ENCODE results near the gene GLG1. TPM values are rescaled to one million over a fixed set of nuclear protein-coding genes. Genes with fewer than 3 reads are reported as not detected.
A peak's percentile ranks its signal among the peaks of the same experiment; 100 is the strongest.
"Not testable (repeated sequence)": the region's sequence is repeated elsewhere in the genome, so short reads cannot be mapped to it uniquely, and the experiment has no call there.

GLG1 gene
- total RNA-seq, 1 experiment from 2014 or later = 65.2 TPM

DNA sequence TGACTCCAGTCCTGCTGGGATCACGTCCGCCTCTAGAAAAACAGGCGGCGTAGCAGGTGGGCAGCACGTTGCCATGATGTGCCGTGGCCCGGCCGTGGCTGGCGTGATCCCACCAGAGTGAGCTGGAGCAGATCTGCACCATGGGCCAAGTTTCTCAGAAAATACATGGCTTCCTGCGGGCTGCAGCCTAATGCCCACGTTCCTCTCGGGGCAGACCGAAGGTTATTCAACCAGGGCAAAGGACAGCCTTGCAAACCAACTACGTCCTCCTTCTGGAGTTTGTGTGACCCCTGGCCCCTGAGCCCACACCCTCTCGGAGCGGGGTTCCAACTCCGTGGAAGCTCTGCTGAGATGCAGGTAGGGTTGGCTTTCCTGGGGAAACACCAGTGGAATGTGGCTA is 184.8 kb downstream of the GLG1 start:
- not testable (repeated sequence) for H3K36me3 ChIP-seq (ENCODE audit: insufficient read depth, low read length)

DNA sequence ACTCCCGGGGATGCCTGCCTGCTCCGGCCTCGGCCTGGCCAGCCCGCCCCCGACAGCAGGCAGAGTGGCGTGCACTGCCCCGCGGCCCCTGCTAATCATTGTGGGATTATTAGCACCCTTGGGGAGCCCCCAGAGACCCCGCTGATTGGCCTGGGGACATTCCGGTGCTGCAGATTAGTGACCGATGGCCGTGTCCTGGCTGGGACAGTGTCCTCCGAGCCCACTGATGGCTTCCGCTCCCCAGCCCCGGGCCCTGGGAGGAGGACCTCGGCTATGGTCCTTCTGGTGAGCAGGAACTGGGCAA is 185.5 kb downstream of the GLG1 start:
- H3K4me3 ChIP-seq (ENCODE audit: low read length); H4K20me1 ChIP-seq (ENCODE audit: insufficient read depth, low read depth, low read length); H3K4me1 ChIP-seq (ENCODE audit: low read length); H3K27me3 ChIP-seq (ENCODE audit: low read length); H3K9ac ChIP-seq (ENCODE audit: low read length); H3K79me2 ChIP-seq (ENCODE audit: low read length); H3K9me2 ChIP-seq (replicated peaks; ENCODE audit: insufficient read depth, low read length); H3K4me2 ChIP-seq (ENCODE audit: low read depth, low read length, poor library complexity, severe bottlenecking); H3K36me3 ChIP-seq (ENCODE audit: insufficient read depth, low read length); DNase-seq; H2AFZ ChIP-seq (ENCODE audit: low read length); H3K27ac ChIP-seq (ENCODE audit: low read length); H3K9me3 ChIP-seq (ENCODE audit: low read length): not testable (repeated sequence)

More for the DNA sequence above, 184.8 kb downstream of the GLG1 start:
- not testable (repeated sequence) for DNase-seq; H2AFZ ChIP-seq (ENCODE audit: low read length); H3K4me2 ChIP-seq (ENCODE audit: low read depth, low read length, poor library complexity, severe bottlenecking); H3K27ac ChIP-seq (ENCODE audit: low read length); H3K79me2 ChIP-seq (ENCODE audit: low read length); H3K9me2 ChIP-seq (replicated peaks; ENCODE audit: insufficient read depth, low read length); H3K9ac ChIP-seq (ENCODE audit: low read length); H3K4me3 ChIP-seq (ENCODE audit: low read length); H4K20me1 ChIP-seq (ENCODE audit: insufficient read depth, low read depth, low read length); H3K4me1 ChIP-seq (ENCODE audit: low read length); H3K27me3 ChIP-seq (ENCODE audit: low read length); H3K9me3 ChIP-seq (ENCODE audit: low read length)

DNA sequence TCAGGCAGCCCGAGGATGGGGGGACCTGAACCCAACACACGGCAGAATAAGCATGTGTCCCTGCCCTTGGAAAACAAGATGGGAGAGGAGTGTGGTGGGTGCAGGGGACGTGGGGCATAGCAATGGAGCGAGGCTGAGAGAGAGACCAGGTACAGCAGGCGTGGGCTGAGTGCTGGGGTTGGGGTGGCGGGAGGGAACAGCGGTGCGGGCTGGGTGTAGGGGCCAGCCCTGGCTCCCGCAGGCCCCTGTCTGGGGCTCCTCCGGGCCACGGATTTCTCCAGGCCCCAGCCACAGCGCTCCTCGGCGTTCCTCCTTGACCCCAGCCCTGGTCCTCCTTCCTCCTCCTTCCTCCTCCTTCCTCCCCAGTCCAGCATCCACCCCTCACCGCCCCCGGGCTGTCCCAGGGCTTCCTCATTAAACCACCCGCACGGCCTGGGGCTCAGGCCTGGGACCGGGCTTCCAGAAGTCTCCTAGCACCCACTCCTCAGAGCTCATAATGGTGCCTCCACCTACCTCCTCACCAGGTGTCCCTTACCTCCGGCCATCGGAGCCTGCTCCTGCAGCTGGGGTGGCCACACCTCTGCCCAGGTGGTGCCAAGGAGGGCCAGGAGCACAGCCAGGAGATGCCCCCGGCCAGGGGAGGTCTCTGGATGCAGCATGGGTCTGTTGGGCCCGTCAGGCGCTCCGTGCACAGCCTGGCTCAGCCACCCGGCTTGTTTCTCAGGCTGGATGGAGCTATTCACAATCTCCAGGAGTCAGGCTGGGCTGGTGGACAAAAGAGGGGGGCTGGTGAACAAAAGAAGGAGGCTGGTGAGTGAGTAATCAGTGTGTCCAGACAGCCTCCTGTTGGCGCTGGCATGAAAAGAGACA is 186.1 kb downstream of the GLG1 start, which contains the start of gene CLEC18B:
Gene CLEC18B, minus strand, starts transcription at position 867 of the 870 bp plus-strand sequence. Its CDS starts 208 bp downstream, at position 659.
- H3K9ac ChIP-seq (ENCODE audit: low read length); H3K9me3 ChIP-seq (ENCODE audit: low read length); DNase-seq; H3K4me2 ChIP-seq (ENCODE audit: low read depth, low read length, poor library complexity, severe bottlenecking); H3K27ac ChIP-seq (ENCODE audit: low read length); H4K20me1 ChIP-seq (ENCODE audit: insufficient read depth, low read depth, low read length); H3K27me3 ChIP-seq (ENCODE audit: low read length); H3K36me3 ChIP-seq (ENCODE audit: insufficient read depth, low read length); H3K9me2 ChIP-seq (replicated peaks; ENCODE audit: insufficient read depth, low read length); H3K79me2 ChIP-seq (ENCODE audit: low read length); H3K4me3 ChIP-seq (ENCODE audit: low read length); H3K4me1 ChIP-seq (ENCODE audit: low read length); H2AFZ ChIP-seq (ENCODE audit: low read length): not testable (repeated sequence)

DNA sequence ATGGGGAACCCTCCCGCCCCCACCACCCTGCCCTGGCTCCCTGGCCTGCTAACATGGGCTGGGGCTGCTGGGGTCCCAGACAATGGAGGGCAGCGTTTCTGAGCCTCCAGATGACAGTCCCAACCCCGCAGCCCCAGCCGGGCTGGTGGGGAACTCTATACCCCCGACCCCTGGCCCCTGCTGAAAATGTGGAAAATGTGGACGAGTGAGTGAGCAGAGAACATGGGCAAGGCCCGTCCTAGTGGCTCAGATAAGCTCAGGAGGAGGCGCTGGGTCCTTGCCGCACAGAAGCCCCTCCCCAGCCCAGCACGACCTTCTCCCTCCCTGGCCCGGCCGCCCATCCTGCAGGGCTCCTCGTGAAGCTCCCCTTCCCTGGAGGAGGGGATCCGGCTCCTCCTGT is 187.1 kb downstream of the GLG1 start:
- not testable (repeated sequence) for H3K9ac ChIP-seq (ENCODE audit: low read length); H3K27ac ChIP-seq (ENCODE audit: low read length); H3K4me1 ChIP-seq (ENCODE audit: low read length); H2AFZ ChIP-seq (ENCODE audit: low read length); H3K9me3 ChIP-seq (ENCODE audit: low read length); H4K20me1 ChIP-seq (ENCODE audit: insufficient read depth, low read depth, low read length); H3K79me2 ChIP-seq (ENCODE audit: low read length); H3K4me3 ChIP-seq (ENCODE audit: low read length); H3K27me3 ChIP-seq (ENCODE audit: low read length); H3K4me2 ChIP-seq (ENCODE audit: low read depth, low read length, poor library complexity, severe bottlenecking); H3K9me2 ChIP-seq (replicated peaks; ENCODE audit: insufficient read depth, low read length); H3K36me3 ChIP-seq (ENCODE audit: insufficient read depth, low read length)
- peak; percentile 26 for DNase-seq

DNA sequence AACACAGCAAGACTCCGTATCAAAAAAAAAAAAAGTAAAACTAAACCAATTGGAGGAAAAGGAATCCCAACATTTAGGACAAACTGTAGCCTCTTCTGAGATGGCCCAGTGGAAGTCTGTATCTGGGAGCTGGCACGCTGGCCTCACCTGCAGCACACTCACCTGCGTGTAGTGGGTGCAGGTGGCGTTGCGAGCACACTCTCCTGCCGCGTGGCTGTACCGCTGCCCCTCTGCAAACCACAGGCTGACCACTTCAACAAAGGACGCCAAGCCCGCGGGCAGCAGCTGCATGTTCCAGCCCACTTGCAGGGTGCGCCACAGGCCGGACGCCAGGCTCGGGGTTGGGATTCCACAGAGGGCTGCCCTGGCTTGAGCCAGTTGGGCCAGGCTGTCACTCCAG is 189.0 kb downstream of the GLG1 start:
- H2AFZ ChIP-seq (ENCODE audit: low read length); H3K27me3 ChIP-seq (ENCODE audit: low read length); H3K9me2 ChIP-seq (replicated peaks; ENCODE audit: insufficient read depth, low read length); H3K27ac ChIP-seq (ENCODE audit: low read length); H3K9ac ChIP-seq (ENCODE audit: low read length); DNase-seq; H3K9me3 ChIP-seq (ENCODE audit: low read length); H3K4me2 ChIP-seq (ENCODE audit: low read depth, low read length, poor library complexity, severe bottlenecking); H3K36me3 ChIP-seq (ENCODE audit: insufficient read depth, low read length); H3K4me1 ChIP-seq (ENCODE audit: low read length); H4K20me1 ChIP-seq (ENCODE audit: insufficient read depth, low read depth, low read length); H3K4me3 ChIP-seq (ENCODE audit: low read length); H3K79me2 ChIP-seq (ENCODE audit: low read length): not testable (repeated sequence)

DNA sequence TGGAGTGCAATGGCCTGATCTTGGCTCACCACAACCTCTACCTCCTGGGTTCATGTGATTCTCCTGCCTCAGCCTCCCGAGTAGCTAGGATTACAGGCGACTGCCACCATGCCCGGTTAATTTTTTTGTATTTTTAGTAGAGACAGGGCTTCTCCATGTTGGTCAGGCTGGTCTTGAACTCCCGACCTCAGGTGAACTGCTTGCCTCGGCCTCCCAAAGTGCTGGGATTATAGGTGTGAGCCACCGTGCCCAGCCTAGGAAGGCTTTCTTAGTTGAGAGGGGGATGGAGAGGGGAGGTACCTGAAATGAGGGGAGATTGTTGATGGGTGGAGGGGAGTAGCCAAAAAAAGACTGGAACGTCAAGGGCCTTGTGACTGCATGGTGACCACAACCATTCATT is 193.0 kb downstream of the GLG1 start:
- H3K4me1 ChIP-seq (ENCODE audit: low read length) = not testable (repeated sequence)

DNA sequence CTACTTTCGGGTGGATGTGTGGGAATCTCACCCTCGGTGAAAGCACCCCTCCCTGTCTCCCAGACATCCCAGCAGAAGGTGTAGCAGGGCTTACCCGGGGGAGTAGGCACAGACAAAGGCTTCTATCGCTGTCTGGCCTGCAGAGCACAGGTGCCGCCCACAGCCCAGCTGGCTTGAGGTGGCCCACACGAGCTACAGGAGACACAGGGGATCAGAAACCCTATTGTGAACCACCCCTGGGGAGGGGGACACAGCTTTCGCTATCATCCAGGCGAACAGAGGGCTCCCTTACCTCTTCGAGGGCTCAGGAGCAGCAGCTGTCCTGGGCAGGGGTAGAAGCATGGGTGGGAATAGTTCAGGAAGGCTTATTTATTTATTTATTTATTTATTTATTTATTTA is 193.4 kb downstream of the GLG1 start:
- H2AFZ ChIP-seq (ENCODE audit: low read length); H3K4me1 ChIP-seq (ENCODE audit: low read length); H4K20me1 ChIP-seq (ENCODE audit: insufficient read depth, low read depth, low read length); H3K27me3 ChIP-seq (ENCODE audit: low read length); DNase-seq; H3K27ac ChIP-seq (ENCODE audit: low read length); H3K9ac ChIP-seq (ENCODE audit: low read length); H3K36me3 ChIP-seq (ENCODE audit: insufficient read depth, low read length); H3K9me2 ChIP-seq (replicated peaks; ENCODE audit: insufficient read depth, low read length); H3K9me3 ChIP-seq (ENCODE audit: low read length); H3K4me3 ChIP-seq (ENCODE audit: low read length); H3K4me2 ChIP-seq (ENCODE audit: low read depth, low read length, poor library complexity, severe bottlenecking); H3K79me2 ChIP-seq (ENCODE audit: low read length): not testable (repeated sequence)

More for the DNA sequence above, 193.0 kb downstream of the GLG1 start:
- not testable (repeated sequence) for H3K9me3 ChIP-seq (ENCODE audit: low read length); H3K4me2 ChIP-seq (ENCODE audit: low read depth, low read length, poor library complexity, severe bottlenecking); H3K79me2 ChIP-seq (ENCODE audit: low read length); H4K20me1 ChIP-seq (ENCODE audit: insufficient read depth, low read depth, low read length); H2AFZ ChIP-seq (ENCODE audit: low read length); H3K4me3 ChIP-seq (ENCODE audit: low read length); H3K9me2 ChIP-seq (replicated peaks; ENCODE audit: insufficient read depth, low read length); H3K27me3 ChIP-seq (ENCODE audit: low read length); DNase-seq; H3K27ac ChIP-seq (ENCODE audit: low read length); H3K36me3 ChIP-seq (ENCODE audit: insufficient read depth, low read length); H3K9ac ChIP-seq (ENCODE audit: low read length)

DNA sequence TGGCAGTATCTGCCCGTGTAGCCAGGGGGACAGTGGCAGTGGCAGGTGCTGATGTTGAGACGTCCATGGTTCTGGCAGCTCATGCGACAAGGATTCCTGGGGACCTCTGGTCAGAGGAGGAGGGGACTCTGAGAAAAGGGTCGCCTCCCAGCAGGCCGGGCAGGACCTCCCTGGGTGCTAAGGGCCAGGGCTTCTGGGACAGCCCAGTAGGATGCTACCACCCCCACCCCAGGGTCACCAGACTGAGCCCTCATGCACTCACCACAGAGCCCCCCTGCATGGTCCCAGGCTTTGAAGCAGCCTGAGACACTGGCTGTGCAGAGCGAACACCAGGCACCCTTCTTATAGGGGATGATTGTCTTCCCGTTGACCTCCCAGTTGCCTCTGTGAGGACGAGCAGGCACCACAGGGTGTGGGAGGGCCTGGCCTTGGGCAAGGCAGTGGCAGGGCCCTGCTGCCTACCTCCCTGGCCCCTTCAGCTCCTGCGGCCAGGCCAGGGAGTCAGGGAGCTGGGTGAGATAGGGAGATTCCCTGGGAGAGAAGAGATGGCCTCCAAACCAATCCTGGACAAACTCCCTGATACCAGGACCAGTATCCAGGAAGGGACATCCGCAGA is 194.0 kb downstream of the GLG1 start:
- H3K4me2 ChIP-seq (ENCODE audit: low read depth, low read length, poor library complexity, severe bottlenecking); H4K20me1 ChIP-seq (ENCODE audit: insufficient read depth, low read depth, low read length); H3K9me2 ChIP-seq (replicated peaks; ENCODE audit: insufficient read depth, low read length); H3K9ac ChIP-seq (ENCODE audit: low read length); H3K79me2 ChIP-seq (ENCODE audit: low read length); H3K4me3 ChIP-seq (ENCODE audit: low read length); H3K4me1 ChIP-seq (ENCODE audit: low read length); H3K27ac ChIP-seq (ENCODE audit: low read length); H2AFZ ChIP-seq (ENCODE audit: low read length); H3K36me3 ChIP-seq (ENCODE audit: insufficient read depth, low read length); DNase-seq; H3K9me3 ChIP-seq (ENCODE audit: low read length); H3K27me3 ChIP-seq (ENCODE audit: low read length): not testable (repeated sequence)
